Measurements from ENCODE around the gene KCTD10.

GRCh38 chr12:109503611-109504010, 26.5 kb upstream of the KCTD10 start:
- no peak for TF ChIP-seq POLR2AphosphoS5 (IDR thresholded peaks at IDR 0.05; ENCODE audit: low read depth, low read length)
- TF ChIP-seq POLR2A (IDR thresholded peaks at IDR 0.05; ENCODE audit: low read depth, low read length): no peak
